ENCODE results near the gene RND2.
"Not testable (repeated sequence)": the region's sequence is repeated elsewhere in the genome, so short reads cannot be mapped to it uniquely, and the experiment has no call there.

RND2 gene

GRCh38 chr17:43024407-43025289, at the start of gene RND2:
RND2 (plus strand) TSS chr17:43025231; CDS start chr17:43025348, 117 bp downstream.
- FAIRE-seq (no peak), DNase-seq (ENCODE audit: low spot score) (peak; percentile 64)

- FAIRE-seq = no peak
These were observed 49.8 kb upstream of the RND2 start for GRCh38 chr17:42975265-42975664.

GRCh38 chr17:42975701-42976100, 49.3 kb upstream of the RND2 start:
- not testable (repeated sequence) for DNase-seq (ENCODE audit: low spot score); FAIRE-seq

More at GRCh38 chr17:42975265-42975664, 49.8 kb upstream of the RND2 start:
- no peak for DNase-seq (ENCODE audit: low spot score)

- peak; percentile 47 for DNase-seq (ENCODE audit: low spot score)
- no peak for FAIRE-seq
These were observed 45.3 kb upstream of the RND2 start, which contains the start of gene PTGES3L for GRCh38 chr17:42979511-42980273. PTGES3L (minus strand) TSS chr17:42980080; CDS start chr17:42980053, 27 bp downstream.

GRCh38 chr17:42980274-42980765, 44.7 kb upstream of the RND2 start, which contains the start of gene RUNDC1:
RUNDC1 (plus strand) TSS chr17:42980565; CDS start chr17:42980577, 12 bp downstream.
- DNase-seq (ENCODE audit: low spot score) (peak; percentile 67), FAIRE-seq (no peak)

GRCh38 chr17:42980766-42981397, 44.1 kb upstream of the RND2 start:
- no peak for FAIRE-seq
- peak; percentile 58 for DNase-seq (ENCODE audit: low spot score)

- DNase-seq (ENCODE audit: low spot score) = no peak
- no peak for FAIRE-seq
These were observed 42.8 kb upstream of the RND2 start for GRCh38 chr17:42982266-42982665.

GRCh38 chr17:42985225-42985624, 39.8 kb upstream of the RND2 start:
- DNase-seq (ENCODE audit: low spot score) (no peak), FAIRE-seq (no peak)

- DNase-seq (ENCODE audit: low spot score) (no peak), FAIRE-seq (no peak)
These were observed 35.9 kb upstream of the RND2 start for GRCh38 chr17:42989141-42989540.

GRCh38 chr17:42989726-42990652, 35.0 kb upstream of the RND2 start:
- peak; percentile 44 for DNase-seq (ENCODE audit: low spot score)
- FAIRE-seq = peak; percentile 53

GRCh38 chr17:42991471-42991870, 33.6 kb upstream of the RND2 start:
- DNase-seq (ENCODE audit: low spot score) (no peak), FAIRE-seq (no peak)

- FAIRE-seq = no peak
- no peak for DNase-seq (ENCODE audit: low spot score)
These were observed 32.2 kb upstream of the RND2 start for GRCh38 chr17:42992872-42993271.

GRCh38 chr17:42993913-42994312, 31.1 kb upstream of the RND2 start:
- FAIRE-seq = not testable (repeated sequence)

GRCh38 chr17:42997390-42997983, 27.5 kb upstream of the RND2 start:
- FAIRE-seq (no peak), DNase-seq (ENCODE audit: low spot score) (no peak)

More at GRCh38 chr17:42993913-42994312, 31.1 kb upstream of the RND2 start:
- not testable (repeated sequence) for DNase-seq (ENCODE audit: low spot score)

- FAIRE-seq (peak; percentile 96), DNase-seq (ENCODE audit: low spot score) (peak; percentile 100)
These were observed 26.8 kb upstream of the RND2 start, which contains the start of gene RPL27 for GRCh38 chr17:42997984-42998938. RPL27 (plus strand) TSS chr17:42998419; CDS start chr17:42998751, 332 bp downstream.

- FAIRE-seq = no peak
These were observed 26.0 kb upstream of the RND2 start for GRCh38 chr17:42999003-42999525.

GRCh38 chr17:43000894-43001293, 24.1 kb upstream of the RND2 start:
- DNase-seq (ENCODE audit: low spot score); FAIRE-seq: not testable (repeated sequence)

More at GRCh38 chr17:42999003-42999525, 26.0 kb upstream of the RND2 start:
- no peak for DNase-seq (ENCODE audit: low spot score)

- no peak for FAIRE-seq
These were observed 21.4 kb upstream of the RND2 start for GRCh38 chr17:43003542-43004172.

More at GRCh38 chr17:43003542-43004172, 21.4 kb upstream of the RND2 start:
- DNase-seq (ENCODE audit: low spot score) = peak; percentile 49

Measured in RCC 7860 (cell line).